Measurements from ENCODE around the gene HDAC4.

HDAC4 gene

DNA sequence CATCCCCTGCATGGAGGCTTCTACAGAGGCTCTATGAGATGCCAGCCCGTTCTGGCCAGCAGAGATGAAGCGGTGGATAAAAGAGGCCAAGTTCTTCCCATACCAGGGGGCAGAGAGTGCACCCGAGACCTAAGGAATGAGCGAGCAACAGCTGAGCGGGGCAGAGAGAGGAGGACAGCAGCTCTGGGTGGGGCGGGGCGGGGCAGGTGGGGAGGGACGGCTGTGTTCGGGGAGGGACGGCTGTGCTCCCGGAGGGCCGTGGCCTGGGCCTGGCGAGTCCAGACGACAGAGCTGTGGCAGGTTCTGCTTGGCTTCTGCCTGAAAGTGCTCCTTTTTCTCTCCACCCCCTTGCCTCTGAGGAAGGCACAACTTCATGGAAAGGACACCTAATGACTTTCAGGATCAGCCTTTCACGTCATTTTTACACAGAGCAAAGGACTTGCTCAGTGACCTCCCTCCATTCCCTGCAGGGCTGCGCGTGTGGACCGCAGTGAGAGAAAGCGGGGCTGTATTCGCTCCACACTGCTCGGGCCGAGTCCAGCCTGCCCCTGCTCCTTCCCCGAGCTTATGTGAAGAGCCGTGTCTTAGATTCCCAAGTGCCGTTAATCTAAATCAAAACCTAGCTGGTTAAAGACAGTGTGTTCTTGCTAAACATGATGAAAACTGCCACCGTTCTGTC is 232.9 kb downstream of the HDAC4 start:
- DNase-seq (ENCODE audit: low read depth): no peak

- DNase-seq (ENCODE audit: low read depth): no peak
Observed at GRCh38 chr2:239167011-239167673, 233.7 kb downstream of the HDAC4 start.

GRCh38 chr2:239166201-239166834 is 234.5 kb downstream of the HDAC4 start:
- DNase-seq (ENCODE audit: low read depth): no peak

DNA sequence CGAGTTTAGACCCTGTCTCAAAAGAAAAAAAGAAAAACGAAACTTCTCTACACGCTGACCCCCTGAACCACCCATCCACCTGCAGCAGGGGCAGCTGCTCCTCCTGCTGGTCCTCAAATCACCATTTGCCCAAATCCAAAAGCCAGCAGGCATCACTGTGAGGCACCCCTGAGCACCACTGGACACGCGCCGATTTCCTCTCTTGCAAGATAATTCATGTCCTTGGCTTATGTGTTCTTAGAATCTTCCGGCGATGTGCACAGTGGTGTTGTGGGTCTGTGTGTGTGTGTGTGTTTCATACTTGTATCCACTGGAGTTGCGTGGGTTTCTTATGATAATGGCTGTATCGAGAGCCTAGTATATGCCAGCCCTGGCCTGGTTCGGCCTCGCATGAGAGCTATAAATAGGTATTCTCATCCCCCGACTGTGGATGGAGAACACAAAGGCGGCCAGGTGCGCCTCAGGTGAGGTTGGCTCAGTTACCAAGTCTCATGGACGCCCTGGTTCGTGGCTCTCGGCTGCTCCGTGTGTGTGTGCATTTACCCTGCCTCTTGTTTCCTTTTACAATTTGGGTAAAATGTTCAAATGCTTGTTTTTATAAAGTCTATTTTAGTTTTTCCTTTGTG is 235.5 kb downstream of the HDAC4 start:
- no peak for DNase-seq (ENCODE audit: low read depth)

GRCh38 chr2:239164335-239164871 is 236.4 kb downstream of the HDAC4 start:
- DNase-seq (ENCODE audit: low read depth): no peak

DNA sequence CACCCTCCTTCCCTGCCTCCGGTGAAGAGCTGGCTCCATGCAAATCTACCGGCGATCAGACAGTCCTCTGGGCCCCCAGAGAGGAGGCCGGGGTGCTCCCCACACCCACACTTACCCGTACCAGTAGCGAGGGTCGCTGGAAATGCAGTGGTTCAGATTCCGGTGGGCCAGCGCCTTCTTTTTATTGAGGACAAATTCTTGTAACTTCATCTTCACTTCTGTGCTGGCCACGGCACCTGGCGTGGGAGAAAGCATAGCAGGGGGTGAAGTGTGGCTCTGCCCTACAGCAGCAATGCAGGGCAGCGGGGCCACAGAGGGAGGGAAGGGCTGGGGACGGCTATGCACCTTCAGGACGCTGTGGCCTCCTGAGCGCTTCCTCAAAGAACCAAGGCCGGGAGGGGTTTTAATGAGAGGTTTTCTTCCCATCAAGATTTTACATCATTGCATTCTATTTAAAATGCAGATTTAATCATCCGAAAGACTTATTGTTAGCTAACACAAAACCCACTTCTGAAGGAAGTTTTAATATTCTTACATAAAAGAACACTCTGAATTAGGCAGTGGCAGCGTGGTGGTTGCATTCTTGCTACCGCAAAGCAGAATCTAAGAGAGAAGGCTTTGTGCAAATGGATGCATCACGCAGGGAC is 237.0 kb downstream of the HDAC4 start:
- no peak for DNase-seq (ENCODE audit: low read depth)

- no peak for DNase-seq (ENCODE audit: low read depth)
Observed at GRCh38 chr2:239162976-239163687, 237.7 kb downstream of the HDAC4 start.

GRCh38 chr2:239162141-239162821 is 238.5 kb downstream of the HDAC4 start:
- no peak for DNase-seq (ENCODE audit: low read depth)

DNA sequence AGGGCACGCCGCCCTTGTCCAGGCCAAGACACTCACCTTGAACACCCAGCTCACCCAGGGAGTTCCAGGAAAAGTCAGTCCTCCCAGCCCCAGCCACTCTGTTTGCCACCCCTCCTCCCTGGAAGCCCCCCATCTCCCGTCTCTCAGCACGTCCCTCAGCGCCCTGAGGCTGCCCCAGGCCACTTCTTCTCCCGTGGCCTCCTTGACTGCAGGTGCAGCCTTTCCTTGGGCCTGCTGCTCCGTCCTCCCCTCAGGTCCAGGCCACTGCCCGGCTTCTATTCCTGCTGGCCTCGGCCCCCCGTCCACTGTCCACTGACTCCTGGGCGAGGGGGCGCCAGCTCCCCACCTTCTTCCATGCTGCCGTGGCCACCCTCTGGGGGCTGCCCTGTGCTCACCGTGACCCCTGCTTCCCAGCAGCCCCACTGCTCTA is 239.1 kb downstream of the HDAC4 start:
- DNase-seq (ENCODE audit: low read depth): no peak

GRCh38 chr2:239160226-239161143 is 240.3 kb downstream of the HDAC4 start:
- no peak for DNase-seq (ENCODE audit: low read depth)

GRCh38 chr2:239159476-239159911 is 241.3 kb downstream of the HDAC4 start:
- DNase-seq (ENCODE audit: low read depth): no peak

DNA sequence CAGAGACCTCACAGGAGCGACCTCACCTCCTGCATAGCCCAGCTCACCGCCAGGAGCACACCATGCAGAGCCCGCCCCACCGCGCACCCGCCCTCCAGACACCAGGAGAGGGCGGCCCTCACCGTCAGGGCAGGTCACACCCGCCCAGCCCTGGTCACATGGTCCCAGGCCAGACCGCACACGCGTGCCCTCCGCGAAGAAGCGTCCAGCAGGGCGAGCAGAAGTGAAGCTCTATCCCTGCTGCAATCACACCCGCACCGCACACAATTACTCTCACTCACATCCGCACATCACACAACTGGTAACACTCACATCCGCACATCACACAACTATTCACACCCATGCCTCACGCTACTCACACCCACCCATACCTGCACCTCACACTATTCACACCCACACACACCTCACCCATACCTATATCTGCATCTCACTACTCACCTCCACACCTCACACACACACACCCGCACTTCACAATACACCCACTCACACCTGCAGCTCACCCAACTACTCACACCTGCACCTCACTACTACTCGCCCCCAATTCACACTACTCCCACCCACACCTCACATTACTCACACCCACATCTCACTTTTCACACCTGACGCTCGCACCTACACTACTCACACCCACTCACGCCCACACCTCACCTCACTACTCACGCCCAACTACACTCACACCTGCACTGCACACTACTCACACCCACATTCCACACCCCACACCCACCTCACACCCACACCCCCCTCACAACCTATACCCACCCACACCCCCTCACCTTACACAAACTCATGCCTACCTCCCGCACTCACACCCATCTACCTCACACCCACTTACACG is 242.0 kb downstream of the HDAC4 start:
- no peak for DNase-seq (ENCODE audit: low read depth)

GRCh38 chr2:239157771-239158170 is 243.0 kb downstream of the HDAC4 start:
- DNase-seq (ENCODE audit: low read depth): no peak

DNA sequence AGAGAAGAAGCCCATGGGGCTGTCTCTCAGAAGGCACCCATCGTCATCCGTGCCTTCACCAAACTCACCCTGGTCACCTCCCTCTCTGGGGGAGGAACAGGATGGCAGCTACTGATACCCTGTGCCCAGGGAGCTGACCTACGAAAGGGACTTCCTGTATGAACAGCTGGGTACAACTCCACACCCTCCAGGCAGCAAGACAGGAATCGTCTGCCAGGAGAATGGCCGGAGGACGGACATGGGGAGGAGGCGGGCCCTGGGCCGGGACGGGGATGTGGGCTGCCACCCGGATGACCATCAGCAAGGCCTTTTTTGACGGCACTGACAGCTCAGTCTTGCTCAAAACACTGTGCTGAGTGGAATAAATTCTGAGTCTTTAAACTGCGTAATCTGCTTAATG is 243.6 kb downstream of the HDAC4 start:
- no peak for DNase-seq (ENCODE audit: low read depth)

DNA sequence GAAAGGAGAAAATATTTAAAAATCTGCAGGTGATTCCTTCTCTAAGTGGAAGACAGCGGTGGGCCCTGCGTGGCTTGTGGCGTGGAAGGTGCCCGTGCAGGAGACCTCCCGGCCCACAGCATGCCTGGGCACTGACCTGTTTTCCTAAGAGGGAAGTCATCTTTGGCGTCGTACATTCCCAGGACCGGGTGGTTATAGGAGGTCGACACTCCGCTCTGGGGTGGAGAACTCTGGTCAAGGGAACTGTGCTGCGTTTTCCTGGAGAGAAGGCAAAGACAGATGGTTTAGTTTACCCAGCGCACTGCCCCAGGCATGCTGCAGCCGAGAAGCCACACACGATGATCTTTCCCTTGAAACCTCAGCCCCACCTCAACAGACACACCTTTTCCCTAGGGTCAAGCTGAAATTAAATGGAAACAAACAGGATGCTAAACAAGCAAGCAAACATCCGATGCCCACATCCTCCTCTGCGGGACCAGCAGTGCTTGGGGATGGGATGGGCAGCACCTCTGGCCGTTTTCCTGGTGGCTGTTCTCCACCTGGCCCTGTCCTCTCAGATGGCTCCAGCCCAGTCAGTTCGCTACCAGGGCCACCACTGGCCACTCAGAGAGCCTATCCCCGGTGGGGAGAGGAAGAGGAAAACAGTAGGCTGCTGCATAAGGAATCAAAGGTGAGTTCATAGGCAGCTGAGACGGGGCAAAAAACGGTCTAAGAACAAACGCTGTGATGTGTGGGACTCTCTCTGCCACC is 244.1 kb downstream of the HDAC4 start:
- DNase-seq (ENCODE audit: low read depth): no peak

GRCh38 chr2:239155806-239156480 is 244.9 kb downstream of the HDAC4 start:
- DNase-seq (ENCODE audit: low read depth): no peak
